GM19467 (cell line): Measurements from ENCODE around the gene PHIP.
"Not testable (repeated sequence)": the region's sequence is repeated elsewhere in the genome, so short reads cannot be mapped to it uniquely, and the experiment has no call there.

Source experiments
- ATAC-seq: cut with Tn5 transposase; IDR thresholded peaks from one replicate; pipeline ENCODE4 v1.9.1; 2021; ENCODE audit warnings: mild to moderate bottlenecking, moderate library complexity; ENCODE audit not compliant: unreplicated experiment

The PHIP gene

DNA sequence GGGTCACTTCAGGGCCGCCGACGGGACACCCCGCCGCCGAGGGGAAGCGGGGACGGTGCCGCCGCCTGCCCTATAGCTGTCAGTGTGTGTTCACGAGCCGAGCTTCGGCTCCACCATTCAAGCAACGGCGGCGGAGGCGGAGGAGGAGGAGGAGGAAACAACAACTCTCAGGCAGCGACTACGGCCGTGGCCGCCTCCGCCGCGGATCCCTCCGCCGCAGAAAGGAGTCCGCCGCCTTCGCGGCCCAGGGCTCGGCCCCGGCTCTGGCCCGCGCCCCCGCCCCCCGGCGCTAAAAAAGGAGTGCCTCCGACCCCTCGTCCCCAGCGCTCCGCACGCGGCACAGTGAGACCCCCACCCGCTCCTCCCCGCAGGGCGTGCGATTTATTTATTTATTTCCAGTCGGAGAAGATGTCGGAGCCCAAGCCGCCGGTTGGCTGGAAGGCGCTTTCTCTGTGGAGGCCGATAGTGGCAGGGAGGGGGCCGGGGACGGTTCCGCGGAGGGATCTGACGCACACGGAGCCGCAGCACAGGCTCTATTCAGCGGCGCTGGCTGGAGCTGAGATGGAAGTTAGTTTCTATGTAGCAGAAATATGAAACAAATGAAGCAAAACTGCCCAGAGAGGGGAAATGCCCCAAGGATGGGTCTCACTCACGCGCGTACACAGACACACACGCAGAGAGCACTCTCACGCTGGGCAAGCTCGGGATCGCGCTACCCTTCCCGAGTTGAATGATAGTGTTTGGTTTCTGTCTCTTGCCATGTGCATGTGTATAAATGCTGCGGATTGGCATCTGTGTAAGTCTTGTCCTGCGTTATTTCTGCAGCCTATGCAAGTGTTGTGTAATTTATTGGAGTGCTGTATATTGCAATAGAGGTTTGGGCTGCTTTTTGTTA lies at the start of gene PHIP:
PHIP (minus strand) TSS at position 180 of the 895 bp plus-strand sequence. CDS start 186 bp downstream, outside the sequence.
- peak; percentile 63 for ATAC-seq

DNA sequence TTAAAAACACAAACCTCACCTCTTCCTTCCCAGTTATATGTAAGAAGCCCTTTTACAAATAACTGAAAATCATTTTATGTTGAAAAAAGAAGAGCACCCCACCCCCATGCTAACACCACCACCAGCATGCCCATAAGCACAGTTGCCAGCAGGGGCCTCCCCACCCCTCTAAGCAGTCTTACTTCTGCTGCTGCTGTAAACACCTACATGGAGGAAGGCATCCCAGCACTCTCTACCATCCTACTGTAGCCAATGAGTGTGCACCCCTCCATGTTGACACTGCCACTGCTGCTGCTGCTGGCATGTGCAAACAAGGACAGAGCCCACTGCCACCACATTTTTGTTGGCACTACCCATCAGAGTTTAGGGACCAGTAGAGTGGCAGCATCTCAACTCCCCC lies 49.6 kb upstream of the PHIP start:
- ATAC-seq, result no peak

GRCh38 chr6:79119217-79119616 lies 41.2 kb upstream of the PHIP start:
- no peak for ATAC-seq

- ATAC-seq, result no peak
These were observed 39.7 kb upstream of the PHIP start for GRCh38 chr6:79117752-79118151.

- no peak for ATAC-seq
These were observed 37.6 kb upstream of the PHIP start for GRCh38 chr6:79115553-79116182.

GRCh38 chr6:79111549-79111948 lies 33.5 kb upstream of the PHIP start:
- ATAC-seq, result no peak

DNA sequence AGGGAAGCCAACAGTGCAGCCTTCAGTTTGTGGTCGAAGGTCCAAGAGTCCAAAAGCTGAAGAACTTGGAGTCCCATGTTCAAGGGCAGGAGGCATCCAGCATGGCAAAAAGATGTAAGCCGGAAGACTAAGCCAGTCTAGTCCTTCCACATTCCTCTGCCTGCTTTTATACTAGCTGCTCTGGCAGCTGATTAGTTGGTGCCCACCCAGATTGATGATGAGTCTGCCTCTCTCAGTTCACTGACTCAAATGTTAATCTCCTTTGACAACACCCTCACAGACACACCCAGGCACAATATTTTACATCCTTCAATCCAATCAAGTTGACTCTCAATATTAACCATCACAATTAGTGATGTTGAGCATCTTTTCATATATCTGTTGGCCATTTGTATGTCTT lies 23.1 kb upstream of the PHIP start:
- no peak for ATAC-seq

DNA sequence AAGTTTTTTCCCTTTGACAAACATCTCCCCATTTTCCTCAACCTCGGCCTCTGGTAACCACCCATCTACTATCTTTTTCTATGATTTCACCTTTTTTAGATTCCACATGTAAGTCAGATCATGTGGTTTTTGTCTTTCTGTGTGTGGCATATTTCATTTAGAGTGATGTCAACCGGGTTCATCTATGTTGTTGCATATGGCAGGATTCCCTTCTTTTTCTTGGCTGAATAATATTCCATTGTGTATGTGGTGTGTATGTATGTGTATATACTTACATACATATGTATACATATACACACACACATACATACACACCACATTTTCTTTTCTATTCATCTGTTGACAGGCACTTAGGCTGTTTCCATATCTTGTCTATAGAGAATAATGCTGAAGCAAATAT lies 22.2 kb upstream of the PHIP start:
- ATAC-seq, result no peak

- no peak for ATAC-seq
These were observed 16.9 kb upstream of the PHIP start for GRCh38 chr6:79094938-79095337.

DNA sequence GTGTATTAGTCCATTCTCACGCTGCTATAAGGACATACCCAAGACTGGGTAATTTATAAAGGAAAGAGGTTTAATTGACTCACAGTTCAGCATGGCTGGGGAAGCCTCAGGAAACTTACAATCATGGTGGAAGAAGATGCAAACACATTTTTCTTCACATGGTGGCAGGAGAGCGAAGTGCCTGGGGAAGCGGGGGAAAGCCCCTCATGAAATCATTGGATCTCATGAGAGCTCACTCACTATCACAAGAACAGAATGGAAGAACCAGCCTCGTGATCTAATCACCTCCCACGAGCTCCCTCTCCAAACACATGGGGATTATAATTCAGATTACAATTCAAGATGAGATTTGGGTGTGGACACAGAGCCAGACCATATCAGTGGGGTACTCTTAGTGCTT lies 13.7 kb upstream of the PHIP start:
- not testable (repeated sequence) for ATAC-seq

DNA sequence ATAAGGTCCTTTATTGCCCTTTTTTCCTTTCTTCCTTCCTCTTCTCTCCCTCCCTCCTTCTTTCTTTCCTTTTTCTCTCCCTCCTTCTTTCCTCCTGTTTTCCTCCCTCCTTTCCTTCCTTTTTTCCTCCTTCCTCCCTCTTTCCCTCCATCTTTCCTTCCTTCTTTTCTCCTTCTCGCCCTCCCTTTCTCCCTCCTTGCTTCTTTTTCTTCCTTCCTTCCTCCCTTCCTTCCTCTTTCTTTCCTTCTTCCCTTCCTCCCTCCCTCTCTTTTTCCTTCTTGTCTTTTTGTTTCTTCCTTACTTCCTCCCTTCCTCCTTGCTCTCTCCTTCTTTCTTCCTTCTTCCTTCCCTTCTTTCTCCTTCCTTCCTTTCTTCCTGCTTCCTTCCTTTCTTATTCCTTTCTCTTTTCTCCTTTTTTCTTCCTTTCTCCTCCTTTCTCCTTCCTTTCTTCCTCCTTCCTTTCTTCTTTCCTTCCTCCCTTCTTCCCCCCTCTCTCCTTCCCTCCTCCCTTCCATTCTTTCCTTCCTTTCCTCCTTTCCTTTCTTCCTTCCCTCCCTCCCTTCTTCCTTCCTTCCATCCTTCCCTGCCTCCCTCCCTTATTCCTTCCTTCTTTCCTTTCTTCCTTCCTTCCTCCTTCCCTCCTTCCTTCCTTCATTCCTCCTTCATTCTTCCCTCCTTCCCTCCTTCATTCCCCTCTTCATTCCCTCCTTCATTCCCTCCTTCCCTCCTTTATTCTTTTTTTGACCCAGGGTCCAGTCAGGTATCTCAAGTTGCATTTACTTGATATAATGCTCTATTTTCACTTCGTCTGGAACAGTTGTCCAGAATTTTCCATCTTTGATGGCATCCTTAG lies 11.7 kb upstream of the PHIP start:
- ATAC-seq, result no peak

GRCh38 chr6:79084693-79085092 lies 6.6 kb upstream of the PHIP start:
- ATAC-seq, result no peak

DNA sequence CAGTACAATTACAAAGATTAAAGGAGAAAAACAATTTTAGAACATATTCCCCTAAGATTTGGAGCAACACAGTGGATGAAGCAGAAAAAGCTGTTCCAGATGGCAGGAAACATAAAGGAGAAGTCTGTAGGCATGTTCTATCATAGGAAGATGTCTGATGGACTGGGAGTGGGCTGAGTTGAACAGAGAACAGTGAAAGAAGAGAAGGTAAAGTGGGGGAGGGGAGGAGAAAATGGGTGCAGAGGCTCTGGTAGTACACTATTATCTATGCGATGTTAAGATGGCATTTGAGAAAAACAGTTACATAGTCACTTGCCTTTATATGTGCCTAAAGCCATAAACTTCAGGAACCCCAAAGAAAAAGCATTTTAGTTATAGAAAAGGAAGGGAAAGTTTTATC lies 4.2 kb upstream of the PHIP start:
- no peak for ATAC-seq

DNA sequence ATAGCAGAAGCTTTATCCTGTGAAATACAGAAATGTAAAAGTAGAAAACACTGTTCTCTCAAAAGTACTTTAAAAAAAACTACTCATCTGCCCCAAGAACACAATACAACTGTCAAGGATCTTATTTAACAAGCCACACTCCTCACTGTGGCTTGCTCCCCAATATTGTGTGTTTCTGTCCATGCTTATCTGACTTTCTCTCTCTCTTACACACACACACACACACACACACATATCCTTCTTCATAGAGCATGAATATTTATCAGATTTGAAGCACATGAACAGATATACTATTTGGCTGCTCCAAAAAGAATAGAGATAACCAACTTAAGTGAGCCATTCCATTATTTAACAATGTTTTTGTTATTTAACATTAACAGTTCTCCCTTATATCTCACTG lies 3.6 kb upstream of the PHIP start:
- ATAC-seq, result no peak

DNA sequence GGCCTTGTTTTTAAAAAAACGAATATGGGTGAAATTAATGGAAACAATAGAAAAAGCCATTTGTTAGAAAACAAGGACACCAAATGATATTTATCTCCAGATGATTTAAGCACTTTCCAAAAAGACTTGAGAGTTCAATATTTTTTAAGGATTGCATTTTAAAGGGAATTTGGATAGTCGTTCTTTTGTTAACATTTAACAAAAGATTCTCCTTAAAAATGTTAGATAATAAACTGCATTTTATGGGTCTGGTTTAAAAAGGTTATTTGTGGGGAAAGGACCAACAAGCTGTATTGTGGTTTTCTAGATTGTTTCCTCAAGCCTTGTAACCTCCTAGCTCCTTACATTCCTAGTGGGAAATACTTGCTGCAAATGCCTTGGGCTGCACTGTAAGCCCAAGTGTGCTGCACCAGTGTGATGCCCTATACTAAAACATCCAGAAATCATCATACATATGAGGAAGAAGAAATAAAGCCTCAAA lies 1.5 kb upstream of the PHIP start:
- ATAC-seq, result no peak

DNA sequence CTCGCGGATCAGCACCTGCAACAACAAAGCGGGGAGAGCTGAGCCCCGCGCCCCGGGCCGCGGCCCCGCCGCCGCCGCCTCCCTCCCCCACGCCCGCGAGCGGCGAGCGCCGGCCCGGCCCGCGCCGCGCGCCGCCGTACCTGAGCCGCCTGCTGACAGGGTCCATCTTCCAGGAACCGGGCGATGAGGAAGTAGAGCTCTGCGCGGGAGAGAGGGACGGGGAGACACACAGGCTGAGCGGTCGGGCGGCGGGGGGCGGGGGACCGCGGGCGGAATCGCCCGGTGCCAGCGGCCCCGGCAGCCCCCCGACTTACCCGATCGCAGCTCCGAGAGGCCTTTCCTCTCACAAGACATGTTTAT lies 359 bp downstream of the PHIP start:
- peak; percentile 21 for ATAC-seq

DNA sequence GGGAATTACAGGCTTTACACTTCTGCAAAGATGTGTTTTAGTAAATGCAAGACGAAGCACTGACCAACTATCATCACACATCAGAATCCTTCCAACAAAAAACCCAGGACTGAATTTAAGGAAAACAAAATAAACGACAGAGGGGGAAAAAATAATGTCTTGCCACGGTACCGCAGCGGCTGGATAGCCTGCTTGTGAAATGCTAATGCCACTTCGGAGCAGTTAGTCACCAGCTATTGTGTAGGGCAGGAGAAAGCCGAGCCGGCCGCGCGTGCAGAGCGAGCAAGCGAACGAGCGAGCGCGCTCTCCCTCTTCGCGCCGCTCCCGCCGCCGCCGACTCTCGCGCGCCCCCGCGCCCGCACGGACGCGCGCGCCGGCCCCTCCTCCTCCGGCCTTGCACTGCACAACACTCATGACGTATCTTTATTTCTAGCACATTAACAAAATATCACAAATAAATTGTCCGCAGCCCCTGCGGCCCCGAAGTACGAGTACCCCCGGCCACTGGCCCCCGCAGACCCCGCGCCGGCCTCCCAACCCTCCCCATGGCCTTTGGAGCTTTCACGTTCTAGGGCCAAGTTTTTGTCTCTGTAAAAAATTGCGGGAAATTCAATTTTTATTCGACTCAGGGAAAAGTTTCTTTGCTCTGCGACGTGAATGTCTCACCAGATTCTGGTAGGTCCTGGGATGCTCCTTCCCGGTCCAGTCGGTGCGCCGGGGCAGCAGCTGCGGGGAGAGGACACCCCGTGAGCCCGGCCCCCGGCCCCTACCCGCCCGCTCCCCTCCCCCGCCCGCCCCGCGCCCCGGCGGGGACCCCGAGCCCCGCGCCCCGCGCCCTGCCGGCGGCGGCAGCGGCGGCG lies 1.0 kb downstream of the PHIP start:
- peak; percentile 48 for ATAC-seq

GRCh38 chr6:79076160-79076559 lies 1.9 kb downstream of the PHIP start:
- no peak for ATAC-seq

GRCh38 chr6:79073888-79074287 lies 4.2 kb downstream of the PHIP start:
- no peak for ATAC-seq

- ATAC-seq, result no peak
These were observed 5.3 kb downstream of the PHIP start for GRCh38 chr6:79072640-79073181.
